ENCODE data around the gene MYT1. TPM values are rescaled to one million over a fixed set of nuclear protein-coding genes. Genes with fewer than 3 reads are reported as not detected.

MYT1 gene
- total and polyA plus RNA-seq, 2 of the 13 experiments (the other 11 are each of a cell fraction or from before 2014, with no cell fraction given): 0.58 to 2.5 TPM

- TF ChIP-seq XBP1 (CRISPR knock-in tag; IDR thresholded peaks at IDR 0.05) (no peak), U2AF1 (optimal IDR thresholded peaks at IDR 0.05; ENCODE audit: low read depth, low read length) (no peak), FOXP1 (IDR thresholded peaks at IDR 0.05) (no peak), FOXP1 (CRISPR knock-in tag; IDR thresholded peaks at IDR 0.05) (peak; percentile 82), ZSCAN20 (CRISPR knock-in tag; IDR thresholded peaks at IDR 0.05; ENCODE audit: borderline replicate concordance) (peak; percentile 97), ZNF335 (CRISPR knock-in tag; IDR thresholded peaks at IDR 0.05) (peak; percentile 26; the same call in 1 of the 2 replicates), MIXL1 (CRISPR knock-in tag; IDR thresholded peaks at IDR 0.05) (peak; percentile 81), ZNF121 (CRISPR knock-in tag; IDR thresholded peaks at IDR 0.05) (no peak), ZNF773 (CRISPR knock-in tag; IDR thresholded peaks at IDR 0.05; ENCODE audit: borderline replicate concordance) (no peak), TCF12 (IDR thresholded peaks at IDR 0.05) (no peak), TCF12 (CRISPR knock-in tag; IDR thresholded peaks at IDR 0.05) (no peak; the same call in 1 of the 2 replicates), RAD21 (CRISPR knock-in tag; IDR thresholded peaks at IDR 0.05) (peak; percentile 53; the same call in 1 of the 2 replicates), PAF1 (CRISPR knock-in tag; IDR thresholded peaks at IDR 0.05) (no peak), NRL (CRISPR knock-in tag; IDR thresholded peaks at IDR 0.05; ENCODE audit: borderline replicate concordance) (0 out of 2 replicates have a peak, but pooled peaks have one; percentile 46), HCFC1 (IDR thresholded peaks at IDR 0.05; ENCODE audit: low read depth, low read length) (no peak), HNF4A (CRISPR knock-in tag; IDR thresholded peaks at IDR 0.05) (peak; percentile 99), TOPORS (CRISPR knock-in tag; IDR thresholded peaks at IDR 0.05) (0 out of 2 replicates have a peak, but pooled peaks have one; percentile 12), ZNF674 (CRISPR knock-in tag; IDR thresholded peaks at IDR 0.05; ENCODE audit: low read depth) (no peak), DNMT1 (CRISPR knock-in tag; IDR thresholded peaks at IDR 0.05) (0 out of 2 replicates have a peak, but pooled peaks have one; percentile 16), KDM4B (CRISPR knock-in tag; IDR thresholded peaks at IDR 0.05) (0 out of 2 replicates have a peak, but pooled peaks have one; percentile 67), ZNF614 (CRISPR knock-in tag; IDR thresholded peaks at IDR 0.05; ENCODE audit: borderline replicate concordance) (peak; percentile 88; the same call in 1 of the 2 replicates), ZNF776 (CRISPR knock-in tag; IDR thresholded peaks at IDR 0.05) (no peak)
- TF ChIP-seq, protein P1, sequence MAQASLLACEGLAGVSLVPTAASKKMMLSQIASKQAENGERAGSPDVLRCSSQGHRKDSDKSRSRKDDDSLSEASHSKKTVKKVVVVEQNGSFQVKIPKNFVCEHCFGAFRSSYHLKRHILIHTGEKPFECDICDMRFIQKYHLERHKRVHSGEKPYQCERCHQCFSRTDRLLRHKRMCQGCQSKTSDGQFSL (CRISPR knock-in tag; IDR thresholded peaks at IDR 0.05): 0 out of 2 replicates have a peak, but pooled peaks have one; percentile 47
- TF ChIP-seq, protein P2, sequence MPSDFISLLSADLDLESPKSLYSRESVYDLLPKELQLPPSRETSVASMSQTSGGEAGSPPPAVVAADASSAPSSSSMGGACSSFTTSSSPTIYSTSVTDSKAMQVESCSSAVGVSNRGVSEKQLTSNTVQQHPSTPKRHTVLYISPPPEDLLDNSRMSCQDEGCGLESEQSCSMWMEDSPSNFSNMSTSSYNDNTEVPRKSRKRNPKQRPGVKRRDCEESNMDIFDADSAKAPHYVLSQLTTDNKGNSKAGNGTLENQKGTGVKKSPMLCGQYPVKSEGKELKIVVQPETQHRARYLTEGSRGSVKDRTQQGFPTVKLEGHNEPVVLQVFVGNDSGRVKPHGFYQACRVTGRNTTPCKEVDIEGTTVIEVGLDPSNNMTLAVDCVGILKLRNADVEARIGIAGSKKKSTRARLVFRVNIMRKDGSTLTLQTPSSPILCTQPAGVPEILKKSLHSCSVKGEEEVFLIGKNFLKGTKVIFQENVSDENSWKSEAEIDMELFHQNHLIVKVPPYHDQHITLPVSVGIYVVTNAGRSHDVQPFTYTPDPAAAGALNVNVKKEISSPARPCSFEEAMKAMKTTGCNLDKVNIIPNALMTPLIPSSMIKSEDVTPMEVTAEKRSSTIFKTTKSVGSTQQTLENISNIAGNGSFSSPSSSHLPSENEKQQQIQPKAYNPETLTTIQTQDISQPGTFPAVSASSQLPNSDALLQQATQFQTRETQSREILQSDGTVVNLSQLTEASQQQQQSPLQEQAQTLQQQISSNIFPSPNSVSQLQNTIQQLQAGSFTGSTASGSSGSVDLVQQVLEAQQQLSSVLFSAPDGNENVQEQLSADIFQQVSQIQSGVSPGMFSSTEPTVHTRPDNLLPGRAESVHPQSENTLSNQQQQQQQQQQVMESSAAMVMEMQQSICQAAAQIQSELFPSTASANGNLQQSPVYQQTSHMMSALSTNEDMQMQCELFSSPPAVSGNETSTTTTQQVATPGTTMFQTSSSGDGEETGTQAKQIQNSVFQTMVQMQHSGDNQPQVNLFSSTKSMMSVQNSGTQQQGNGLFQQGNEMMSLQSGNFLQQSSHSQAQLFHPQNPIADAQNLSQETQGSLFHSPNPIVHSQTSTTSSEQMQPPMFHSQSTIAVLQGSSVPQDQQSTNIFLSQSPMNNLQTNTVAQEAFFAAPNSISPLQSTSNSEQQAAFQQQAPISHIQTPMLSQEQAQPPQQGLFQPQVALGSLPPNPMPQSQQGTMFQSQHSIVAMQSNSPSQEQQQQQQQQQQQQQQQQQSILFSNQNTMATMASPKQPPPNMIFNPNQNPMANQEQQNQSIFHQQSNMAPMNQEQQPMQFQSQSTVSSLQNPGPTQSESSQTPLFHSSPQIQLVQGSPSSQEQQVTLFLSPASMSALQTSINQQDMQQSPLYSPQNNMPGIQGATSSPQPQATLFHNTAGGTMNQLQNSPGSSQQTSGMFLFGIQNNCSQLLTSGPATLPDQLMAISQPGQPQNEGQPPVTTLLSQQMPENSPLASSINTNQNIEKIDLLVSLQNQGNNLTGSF (CRISPR knock-in tag; IDR thresholded peaks at IDR 0.05): peak; percentile 29; the same call in 1 of the 2 replicates
- TF ChIP-seq, protein P3, sequence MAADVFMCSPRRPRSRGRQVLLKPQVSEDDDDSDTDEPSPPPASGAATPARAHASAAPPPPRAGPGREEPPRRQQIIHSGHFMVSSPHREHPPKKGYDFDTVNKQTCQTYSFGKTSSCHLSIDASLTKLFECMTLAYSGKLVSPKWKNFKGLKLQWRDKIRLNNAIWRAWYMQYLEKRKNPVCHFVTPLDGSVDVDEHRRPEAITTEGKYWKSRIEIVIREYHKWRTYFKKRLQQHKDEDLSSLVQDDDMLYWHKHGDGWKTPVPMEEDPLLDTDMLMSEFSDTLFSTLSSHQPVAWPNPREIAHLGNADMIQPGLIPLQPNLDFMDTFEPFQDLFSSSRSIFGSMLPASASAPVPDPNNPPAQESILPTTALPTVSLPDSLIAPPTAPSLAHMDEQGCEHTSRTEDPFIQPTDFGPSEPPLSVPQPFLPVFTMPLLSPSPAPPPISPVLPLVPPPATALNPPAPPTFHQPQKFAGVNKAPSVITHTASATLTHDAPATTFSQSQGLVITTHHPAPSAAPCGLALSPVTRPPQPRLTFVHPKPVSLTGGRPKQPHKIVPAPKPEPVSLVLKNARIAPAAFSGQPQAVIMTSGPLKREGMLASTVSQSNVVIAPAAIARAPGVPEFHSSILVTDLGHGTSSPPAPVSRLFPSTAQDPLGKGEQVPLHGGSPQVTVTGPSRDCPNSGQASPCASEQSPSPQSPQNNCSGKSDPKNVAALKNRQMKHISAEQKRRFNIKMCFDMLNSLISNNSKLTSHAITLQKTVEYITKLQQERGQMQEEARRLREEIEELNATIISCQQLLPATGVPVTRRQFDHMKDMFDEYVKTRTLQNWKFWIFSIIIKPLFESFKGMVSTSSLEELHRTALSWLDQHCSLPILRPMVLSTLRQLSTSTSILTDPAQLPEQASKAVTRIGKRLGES (CRISPR knock-in tag; IDR thresholded peaks at IDR 0.05; ENCODE audit: borderline replicate concordance): no peak
Observed at GRCh38 chr20:64242797-64243475, 78.7 kb downstream of the MYT1 start (continued).

All from HepG2 (cell line).